ENCODE data around the gene FOLR2.

- TF ChIP-seq POLR2A (IDR thresholded peaks at IDR 0.05) (no peak), CTCF (IDR thresholded peaks at IDR 0.05 in 8 of 11, conservative IDR thresholded peaks at IDR 0.05 in 3 of 11) (no peak), POLR2AphosphoS5 (IDR thresholded peaks at IDR 0.05) (no peak)
These were observed 34.3 kb downstream of the FOLR2 start for GRCh38 chr11:72250661-72251464.
